ENCODE results near the gene DSG1. TPM values are rescaled to one million over a fixed set of nuclear protein-coding genes. Genes with fewer than 3 reads are reported as not detected.
"Not testable (repeated sequence)": the region's sequence is repeated elsewhere in the genome, so short reads cannot be mapped to it uniquely, and the experiment has no call there.

Gene DSG1
- total RNA-seq, 1 experiment from 2014 or later = 0.14 TPM

- no peaks in the 10 kb centered on the region for H3K27me3 ChIP-seq (ENCODE audit: control insufficient read depth, insufficient read depth, low read length)
- no peaks in the 10 kb centered on the region for H3K36me3 ChIP-seq (replicated peaks; ENCODE audit: control insufficient read depth, insufficient read depth, low read length)
Measured at GRCh38 chr18:31302991-31303390, 15.0 kb upstream of the DSG1 start.

GRCh38 chr18:31303771-31304170 lies 14.2 kb upstream of the DSG1 start:
- no peak for DNase-seq
- no peaks in the 10 kb centered on the region for H3K36me3 ChIP-seq (replicated peaks; ENCODE audit: control insufficient read depth, insufficient read depth, low read length)
- no peak overlapping the region for H3K4me3 ChIP-seq (ENCODE audit: insufficient read depth, low read depth, low read length)
- H3K27me3 ChIP-seq (ENCODE audit: control insufficient read depth, insufficient read depth, low read length) = no peaks in the 10 kb centered on the region

More at GRCh38 chr18:31302991-31303390, 15.0 kb upstream of the DSG1 start:
- no peak for DNase-seq
- H3K4me3 ChIP-seq (ENCODE audit: insufficient read depth, low read depth, low read length) = no peak overlapping the region

- DNase-seq = no peak
- H3K4me3 ChIP-seq (ENCODE audit: insufficient read depth, low read depth, low read length) = no peak overlapping the region
- H3K36me3 ChIP-seq (replicated peaks; ENCODE audit: control insufficient read depth, insufficient read depth, low read length) = no peaks in the 10 kb centered on the region
- H3K27me3 ChIP-seq (ENCODE audit: control insufficient read depth, insufficient read depth, low read length) = no peaks in the 10 kb centered on the region
Measured at GRCh38 chr18:31309115-31309514, 8.8 kb upstream of the DSG1 start.

GRCh38 chr18:31316974-31317373 lies 986 bp upstream of the DSG1 start:
- DNase-seq = no peak
- Histone ChIP-seq H3K36me3 (replicated peaks; ENCODE audit: control insufficient read depth, insufficient read depth, low read length) (no peaks in the 10 kb centered on the region), H3K27me3 (ENCODE audit: control insufficient read depth, insufficient read depth, low read length) (no peaks in the 10 kb centered on the region), H3K4me3 (ENCODE audit: insufficient read depth, low read depth, low read length) (no peak overlapping the region)

- Histone ChIP-seq H3K27me3 (ENCODE audit: control insufficient read depth, insufficient read depth, low read length) (no peaks in the 10 kb centered on the region; the same call in 1 of the 2 replicates), H3K36me3 (replicated peaks; ENCODE audit: control insufficient read depth, insufficient read depth, low read length) (no peaks in the 10 kb centered on the region), H3K4me3 (ENCODE audit: insufficient read depth, low read depth, low read length) (no peak overlapping the region)
- no peak for DNase-seq
Measured at GRCh38 chr18:31321719-31322118, 3.8 kb downstream of the DSG1 start.

GRCh38 chr18:31325051-31325450 lies 7.1 kb downstream of the DSG1 start:
- no peak for DNase-seq
- H3K36me3 ChIP-seq (replicated peaks; ENCODE audit: control insufficient read depth, insufficient read depth, low read length) = no peaks in the 10 kb centered on the region
- no peak overlapping the region for H3K4me3 ChIP-seq (ENCODE audit: insufficient read depth, low read depth, low read length)
- H3K27me3 ChIP-seq (ENCODE audit: control insufficient read depth, insufficient read depth, low read length) = no peaks in the 10 kb centered on the region; the same call in 1 of the 2 replicates

- Histone ChIP-seq H3K27me3 (ENCODE audit: control insufficient read depth, insufficient read depth, low read length) (no peaks in the 10 kb centered on the region; the same call in 1 of the 2 replicates), H3K4me3 (ENCODE audit: insufficient read depth, low read depth, low read length) (no peak overlapping the region), H3K36me3 (replicated peaks; ENCODE audit: control insufficient read depth, insufficient read depth, low read length) (no peaks in the 10 kb centered on the region)
- DNase-seq = no peak
Measured at GRCh38 chr18:31329787-31330438, 12.0 kb downstream of the DSG1 start.

GRCh38 chr18:31343454-31343853 lies 25.5 kb downstream of the DSG1 start:
- DNase-seq = no peak
- Histone ChIP-seq H3K4me3 (ENCODE audit: insufficient read depth, low read depth, low read length) (no peak overlapping the region), H3K36me3 (replicated peaks; ENCODE audit: control insufficient read depth, insufficient read depth, low read length) (no peaks in the 10 kb centered on the region)

GRCh38 chr18:31353336-31353735 lies 35.4 kb downstream of the DSG1 start:
- H3K36me3 ChIP-seq (replicated peaks; ENCODE audit: control insufficient read depth, insufficient read depth, low read length); H3K27me3 ChIP-seq (ENCODE audit: control insufficient read depth, insufficient read depth, low read length); DNase-seq; H3K4me3 ChIP-seq (ENCODE audit: insufficient read depth, low read depth, low read length): not testable (repeated sequence)

More at GRCh38 chr18:31343454-31343853, 25.5 kb downstream of the DSG1 start:
- H3K27me3 ChIP-seq (ENCODE audit: control insufficient read depth, insufficient read depth, low read length) = no peaks in the 10 kb centered on the region

GRCh38 chr18:31354990-31355389 lies 37.0 kb downstream of the DSG1 start:
- DNase-seq = no peak
- Histone ChIP-seq H3K4me3 (ENCODE audit: insufficient read depth, low read depth, low read length) (no peak overlapping the region), H3K27me3 (ENCODE audit: control insufficient read depth, insufficient read depth, low read length) (no peaks in the 10 kb centered on the region), H3K36me3 (replicated peaks; ENCODE audit: control insufficient read depth, insufficient read depth, low read length) (no peaks in the 10 kb centered on the region)

- Histone ChIP-seq H3K36me3 (replicated peaks; ENCODE audit: control insufficient read depth, insufficient read depth, low read length) (no peaks in the 10 kb centered on the region), H3K27me3 (ENCODE audit: control insufficient read depth, insufficient read depth, low read length) (no peaks in the 10 kb centered on the region)
- no peak for DNase-seq
Measured at GRCh38 chr18:31356025-31356424, 38.1 kb downstream of the DSG1 start.

GRCh38 chr18:31364190-31364589 lies 46.2 kb downstream of the DSG1 start:
- DNase-seq = no peak
- no peaks in the 10 kb centered on the region for H3K36me3 ChIP-seq (replicated peaks; ENCODE audit: control insufficient read depth, insufficient read depth, low read length)
- no peaks in the 10 kb centered on the region for H3K27me3 ChIP-seq (ENCODE audit: control insufficient read depth, insufficient read depth, low read length)
- no peak overlapping the region for H3K4me3 ChIP-seq (ENCODE audit: insufficient read depth, low read depth, low read length)

More at GRCh38 chr18:31356025-31356424, 38.1 kb downstream of the DSG1 start:
- H3K4me3 ChIP-seq (ENCODE audit: insufficient read depth, low read depth, low read length) = no peak overlapping the region

GRCh38 chr18:31369478-31369877 lies 51.5 kb downstream of the DSG1 start:
- Histone ChIP-seq H3K27me3 (ENCODE audit: control insufficient read depth, insufficient read depth, low read length) (no peaks in the 10 kb centered on the region), H3K36me3 (replicated peaks; ENCODE audit: control insufficient read depth, insufficient read depth, low read length) (no peaks in the 10 kb centered on the region), H3K4me3 (ENCODE audit: insufficient read depth, low read depth, low read length) (no peak overlapping the region)
- no peak for DNase-seq

GRCh38 chr18:31371989-31372388 lies 54.0 kb downstream of the DSG1 start:
- Histone ChIP-seq H3K36me3 (replicated peaks; ENCODE audit: control insufficient read depth, insufficient read depth, low read length) (no peaks in the 10 kb centered on the region), H3K4me3 (ENCODE audit: insufficient read depth, low read depth, low read length) (no peak overlapping the region), H3K27me3 (ENCODE audit: control insufficient read depth, insufficient read depth, low read length) (no peaks in the 10 kb centered on the region)
- DNase-seq = no peak

GRCh38 chr18:31373641-31374040 lies 55.7 kb downstream of the DSG1 start:
- no peaks in the 10 kb centered on the region for H3K27me3 ChIP-seq (ENCODE audit: control insufficient read depth, insufficient read depth, low read length)
- H3K36me3 ChIP-seq (replicated peaks; ENCODE audit: control insufficient read depth, insufficient read depth, low read length) = no peaks in the 10 kb centered on the region
- no peak overlapping the region for H3K4me3 ChIP-seq (ENCODE audit: insufficient read depth, low read depth, low read length)
- DNase-seq = no peak

- Histone ChIP-seq H3K4me3 (ENCODE audit: insufficient read depth, low read depth, low read length) (no peak within 1 kb of the TSS), H3K36me3 (replicated peaks; ENCODE audit: control insufficient read depth, insufficient read depth, low read length) (no peaks in the 10 kb centered on the region), H3K27me3 (ENCODE audit: control insufficient read depth, insufficient read depth, low read length) (no peaks in the 10 kb centered on the region)
- no peak for DNase-seq
Measured at GRCh38 chr18:31376477-31376876, 58.5 kb downstream of the DSG1 start, which contains the start of gene DSG4. DSG4 (plus strand) TSS chr18:31376777; CDS start chr18:31376912, 135 bp downstream.

Data from H7 (cell line).